Panc1 (cell line): ENCODE measurements around the gene SLAMF1. TPM values are rescaled to one million over a fixed set of nuclear protein-coding genes. Genes with fewer than 3 reads are reported as not detected.

Experiments used
- ATAC-seq: fragments of 200-7000 bp; cut with Tn5 transposase; 2 replicates; pipeline ENCODE4 v1.9.1; 2020; ENCODE audit warnings: mild to moderate bottlenecking, moderate library complexity
- BruUV-seq: library from RNA; stranded (reverse); fragments of 400-500 nt; replicated peaks from 2 replicates; lab custom pipeline; 2021; lab: Mats Ljungman, UMichigan
- CTCF ChIA-PET: fragments of 300-600 bp; sonication (Branson Sonifier 250); formaldehyde crosslinking; loops from one replicate; lab custom pipeline; 2022; ENCODE audit warnings: antibody characterized with exemption; lab: Charles Lee
- POLR2A ChIA-PET: fragments of 300-600 bp; sonication (Branson Sonifier 250); formaldehyde crosslinking; loops from one replicate; lab custom pipeline; 2022; ENCODE audit warnings: antibody characterized with exemption; lab: Charles Lee
- DNase-seq: peaks from one replicate; pipeline ENCODE4 v3.0.0-alpha.2; 2010; ENCODE audit warnings: low read depth, low spot score
- H3K27ac ChIP-seq: 2 replicates; pipeline ENCODE4 v1.5.1; 2011; ENCODE audit warnings: mild to moderate bottlenecking, low read length, inconsistent platforms
- H3K27me3 ChIP-seq: fragments of 200-500 bp; sonication (Bioruptor generic); 2 replicates; pipeline ENCODE4 v1.6.0; 2014; ENCODE audit warnings: low read length, inconsistent platforms; ENCODE audit not compliant: control insufficient read depth, insufficient read depth
- H3K36me3 ChIP-seq: fragments of 200-500 bp; sonication (Bioruptor generic); 2 replicates; pipeline ENCODE4 v1.5.1; 2014; ENCODE audit warnings: inconsistent platforms, mild to moderate bottlenecking, low read length, moderate library complexity; ENCODE audit not compliant: control insufficient read depth, insufficient read depth
- H3K4me1 ChIP-seq: 2 replicates; pipeline ENCODE4 v1.5.1; 2011; ENCODE audit warnings: inconsistent platforms, mild to moderate bottlenecking, low read length, moderate library complexity; ENCODE audit not compliant: control insufficient read depth, insufficient read depth
- H3K4me3 ChIP-seq, 2 experiments: 2 replicates each; pipeline ENCODE4 v1.5.1; 2011 to 2012; ENCODE audit warnings: low read depth in 2 of 2, low read length in 2 of 2, mild to moderate bottlenecking in 2 of 2, inconsistent platforms in 1 of 2, moderate library complexity in 1 of 2
- H3K9me3 ChIP-seq: fragments of 200-500 bp; sonication (Bioruptor generic); 2 replicates; pipeline ENCODE4 v1.5.1; 2014; ENCODE audit warnings: low read depth, mild to moderate bottlenecking, inconsistent platforms, low read length, moderate library complexity; ENCODE audit not compliant: control insufficient read depth, insufficient read depth
- POLR2AphosphoS5 ChIP-seq: IDR thresholded peaks from 2 replicates; pipeline ENCODE4 v1.6.1; 2012; ENCODE audit warnings: mild to moderate bottlenecking, low read depth, low read length, moderate library complexity
- SIN3A ChIP-seq: IDR thresholded peaks from 2 replicates; pipeline ENCODE4 v1.6.1; 2012; ENCODE audit warnings: low read depth, mild to moderate bottlenecking, low read length, moderate library complexity, borderline replicate concordance; ENCODE audit not compliant: insufficient read depth
- TCF7L2 ChIP-seq: IDR thresholded peaks from 2 replicates; pipeline ENCODE4 v1.6.1; 2011; ENCODE audit warnings: mild to moderate bottlenecking, low read depth, low read length, inconsistent platforms
- in situ Hi-C: cut with HindIII; loops from 2 replicates; pipeline ENCODE4 v1.10.0; 2016; ENCODE audit warnings: low sequenced_read_pairs, low pct_unique_long_range_greater_than_20kb
- intact Hi-C: fragments of 100-400 bp; cut with micrococcal nuclease; formaldehyde crosslinking; loops from one replicate; pipeline ENCODE4 v1.10.0; 2022; ENCODE audit not compliant: unreplicated experiment
- total RNA-seq: library from RNA; stranded (reverse); gene quantifications from one replicate; pipeline ENCODE4 v1.2.1, GENCODE V29; 2021; ENCODE audit not compliant: unreplicated experiment
- TF ChIP-seq, protein P1 (sequence below), 2 experiments: IDR thresholded peaks; 2 replicates each; pipeline ENCODE4 v1.6.1; 2011 to 2012; ENCODE audit warnings: low read depth in 2 of 2, control low read depth in 1 of 2, low read length in 1 of 2, mild to moderate bottlenecking in 1 of 2, moderate library complexity in 1 of 2; ENCODE audit not compliant: insufficient read depth in 1 of 2
- TF ChIP-seq, protein P2 (sequence below): fragments of 450-650 bp; IDR thresholded peaks from 2 replicates; pipeline ENCODE4 v1.5.1; 2017; ENCODE audit warnings: mild to moderate bottlenecking

Gene SLAMF1
- total RNA-seq, 1 experiment from 2014 or later, result not detected

DNA sequence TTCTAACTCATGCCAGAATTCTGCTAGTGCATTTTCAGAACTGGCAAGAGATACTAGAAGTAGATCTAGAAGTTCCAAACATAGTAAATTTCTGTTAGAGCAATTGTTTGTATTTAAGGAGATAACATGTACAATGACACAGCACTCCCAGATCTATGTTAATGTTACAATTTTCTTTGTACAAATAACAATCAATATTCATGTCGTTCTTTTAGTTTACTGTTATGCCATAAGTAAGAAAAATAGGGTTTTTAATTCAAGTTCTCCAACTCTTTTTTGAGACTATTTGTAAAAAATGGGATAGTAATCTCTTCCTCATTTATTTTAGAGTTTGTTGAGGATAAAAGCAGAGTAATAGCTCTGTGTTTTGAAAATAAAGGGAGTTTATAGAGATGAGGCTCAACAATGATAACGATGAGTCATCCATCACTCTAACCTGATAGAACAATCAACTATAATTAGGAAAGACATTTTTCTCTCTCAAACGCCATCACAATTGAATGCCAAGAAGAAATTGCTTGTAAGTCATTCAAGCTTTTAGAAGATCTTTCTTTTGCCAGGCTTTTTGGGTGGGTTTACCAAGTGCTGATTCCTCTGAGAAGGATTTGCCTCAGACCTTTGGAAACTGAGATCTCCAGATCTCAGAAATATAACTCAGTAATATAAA is 68.2 kb downstream of the SLAMF1 start:
- TF ChIP-seq TCF7L2 (no peak), SIN3A (no peak)
- TF ChIP-seq, protein P1, sequence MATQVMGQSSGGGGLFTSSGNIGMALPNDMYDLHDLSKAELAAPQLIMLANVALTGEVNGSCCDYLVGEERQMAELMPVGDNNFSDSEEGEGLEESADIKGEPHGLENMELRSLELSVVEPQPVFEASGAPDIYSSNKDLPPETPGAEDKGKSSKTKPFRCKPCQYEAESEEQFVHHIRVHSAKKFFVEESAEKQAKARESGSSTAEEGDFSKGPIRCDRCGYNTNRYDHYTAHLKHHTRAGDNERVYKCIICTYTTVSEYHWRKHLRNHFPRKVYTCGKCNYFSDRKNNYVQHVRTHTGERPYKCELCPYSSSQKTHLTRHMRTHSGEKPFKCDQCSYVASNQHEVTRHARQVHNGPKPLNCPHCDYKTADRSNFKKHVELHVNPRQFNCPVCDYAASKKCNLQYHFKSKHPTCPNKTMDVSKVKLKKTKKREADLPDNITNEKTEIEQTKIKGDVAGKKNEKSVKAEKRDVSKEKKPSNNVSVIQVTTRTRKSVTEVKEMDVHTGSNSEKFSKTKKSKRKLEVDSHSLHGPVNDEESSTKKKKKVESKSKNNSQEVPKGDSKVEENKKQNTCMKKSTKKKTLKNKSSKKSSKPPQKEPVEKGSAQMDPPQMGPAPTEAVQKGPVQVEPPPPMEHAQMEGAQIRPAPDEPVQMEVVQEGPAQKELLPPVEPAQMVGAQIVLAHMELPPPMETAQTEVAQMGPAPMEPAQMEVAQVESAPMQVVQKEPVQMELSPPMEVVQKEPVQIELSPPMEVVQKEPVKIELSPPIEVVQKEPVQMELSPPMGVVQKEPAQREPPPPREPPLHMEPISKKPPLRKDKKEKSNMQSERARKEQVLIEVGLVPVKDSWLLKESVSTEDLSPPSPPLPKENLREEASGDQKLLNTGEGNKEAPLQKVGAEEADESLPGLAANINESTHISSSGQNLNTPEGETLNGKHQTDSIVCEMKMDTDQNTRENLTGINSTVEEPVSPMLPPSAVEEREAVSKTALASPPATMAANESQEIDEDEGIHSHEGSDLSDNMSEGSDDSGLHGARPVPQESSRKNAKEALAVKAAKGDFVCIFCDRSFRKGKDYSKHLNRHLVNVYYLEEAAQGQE (IDR thresholded peaks at IDR 0.05; ENCODE audit: insufficient read depth in 1 of 2, low read depth in 2 of 2, low read length in 1 of 2), result no peak
- TF ChIP-seq, protein P2, sequence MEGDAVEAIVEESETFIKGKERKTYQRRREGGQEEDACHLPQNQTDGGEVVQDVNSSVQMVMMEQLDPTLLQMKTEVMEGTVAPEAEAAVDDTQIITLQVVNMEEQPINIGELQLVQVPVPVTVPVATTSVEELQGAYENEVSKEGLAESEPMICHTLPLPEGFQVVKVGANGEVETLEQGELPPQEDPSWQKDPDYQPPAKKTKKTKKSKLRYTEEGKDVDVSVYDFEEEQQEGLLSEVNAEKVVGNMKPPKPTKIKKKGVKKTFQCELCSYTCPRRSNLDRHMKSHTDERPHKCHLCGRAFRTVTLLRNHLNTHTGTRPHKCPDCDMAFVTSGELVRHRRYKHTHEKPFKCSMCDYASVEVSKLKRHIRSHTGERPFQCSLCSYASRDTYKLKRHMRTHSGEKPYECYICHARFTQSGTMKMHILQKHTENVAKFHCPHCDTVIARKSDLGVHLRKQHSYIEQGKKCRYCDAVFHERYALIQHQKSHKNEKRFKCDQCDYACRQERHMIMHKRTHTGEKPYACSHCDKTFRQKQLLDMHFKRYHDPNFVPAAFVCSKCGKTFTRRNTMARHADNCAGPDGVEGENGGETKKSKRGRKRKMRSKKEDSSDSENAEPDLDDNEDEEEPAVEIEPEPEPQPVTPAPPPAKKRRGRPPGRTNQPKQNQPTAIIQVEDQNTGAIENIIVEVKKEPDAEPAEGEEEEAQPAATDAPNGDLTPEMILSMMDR, result no peak

DNA sequence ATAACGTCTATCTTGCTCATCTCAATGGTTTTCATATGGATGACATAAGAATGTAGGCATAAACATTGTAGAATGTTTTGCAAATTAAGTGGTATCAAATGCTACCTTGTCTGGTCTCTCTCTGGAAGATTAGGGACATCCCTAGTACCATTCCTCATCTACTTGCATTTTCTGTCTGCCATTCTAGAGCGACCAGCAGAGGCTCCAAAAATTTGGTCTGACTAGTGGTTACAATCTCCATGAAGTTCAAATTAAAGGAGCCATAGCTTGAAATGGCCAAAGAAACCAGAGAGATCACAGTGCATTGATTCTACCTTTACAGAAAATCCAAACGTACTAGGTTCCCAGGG is 68.7 kb downstream of the SLAMF1 start:
- ChIA-PET POLR2A (no interaction called here), CTCF (no interaction called here)
- peaks cover 2% of the 10 kb centered on the region; the same call in 1 of the 2 replicates for H3K27me3 ChIP-seq
- no peaks in the 10 kb centered on the region for H3K9me3 ChIP-seq
- TF ChIP-seq, protein P1 (IDR thresholded peaks at IDR 0.05; ENCODE audit: insufficient read depth in 1 of 2, low read depth in 2 of 2, low read length in 1 of 2), result no peak
- TF ChIP-seq, protein P2, result no peak
- TF ChIP-seq POLR2AphosphoS5, result no peak
- TF ChIP-seq SIN3A, result no peak
- TF ChIP-seq TCF7L2, result no peak
- intact Hi-C loops (no loop called here), in situ Hi-C loops (no loop called here)
- ATAC-seq (no peak), DNase-seq (no peak)
- BruUV-seq, result no TSS peak
- no peaks in the 10 kb centered on the region for H3K36me3 ChIP-seq
- no peak overlapping the region for H3K27ac ChIP-seq
- H3K4me1 ChIP-seq, result no peaks in the 10 kb centered on the region
- no peak overlapping the region for H3K4me3 ChIP-seq

More for the DNA sequence above, 68.2 kb downstream of the SLAMF1 start:
- CTCF ChIA-PET, result no interaction called here
- POLR2A ChIA-PET, result no interaction called here
- Histone ChIP-seq H3K9me3 (no peaks in the 10 kb centered on the region), H3K36me3 (no peaks in the 10 kb centered on the region), H3K4me1 (no peaks in the 10 kb centered on the region), H3K27me3 (peaks cover 2% of the 10 kb centered on the region; the same call in 1 of the 2 replicates), H3K4me3 (no peak overlapping the region), H3K27ac (no peak overlapping the region)
- DNase-seq, result no peak
- no peak for ATAC-seq
- no TSS peak for BruUV-seq
- intact Hi-C loops, result no loop called here
- in situ Hi-C loops, result no loop called here
